ENCODE measurements around the gene FCGR3A.
"Not testable (repeated sequence)": the region's sequence is repeated elsewhere in the genome, so short reads cannot be mapped to it uniquely, and the experiment has no call there.

Gene FCGR3A

GRCh38 chr1:161556143-161556542 lies 6.5 kb upstream of the FCGR3A start:
- DNase-seq (ENCODE audit: low read depth) = not testable (repeated sequence)

DNA sequence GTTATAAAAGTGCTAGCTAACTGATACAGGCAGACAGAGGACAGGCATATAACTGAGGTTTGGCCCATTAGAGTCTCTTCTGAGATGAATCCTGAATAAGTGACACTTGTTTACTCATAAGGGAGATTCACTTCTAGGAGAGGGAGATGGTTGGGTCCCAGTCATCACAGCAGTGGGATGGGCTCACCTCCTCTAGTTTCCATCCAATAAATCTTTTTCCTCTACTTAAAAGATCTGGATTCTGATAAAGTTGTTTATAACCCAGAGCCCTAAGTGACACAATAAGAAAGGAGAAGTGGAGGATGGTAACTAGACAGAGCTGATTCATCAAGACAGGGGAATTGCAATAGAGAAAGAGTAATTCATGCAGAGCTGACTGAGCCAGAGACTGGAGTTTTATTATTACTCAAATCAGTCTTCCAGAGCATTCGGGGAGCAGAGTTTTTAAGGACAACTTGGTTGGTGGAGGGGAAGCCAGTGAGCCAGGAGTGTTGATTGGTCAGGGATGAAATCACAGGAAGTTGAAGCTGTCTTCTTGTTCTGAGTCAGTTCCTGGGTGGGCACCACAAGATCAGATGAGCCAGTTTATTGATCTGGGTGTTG lies 5.3 kb upstream of the FCGR3A start:
- DNase-seq (ENCODE audit: low read depth) = not testable (repeated sequence)

- DNase-seq (ENCODE audit: low read depth) = not testable (repeated sequence)
These were observed 4.7 kb upstream of the FCGR3A start for GRCh38 chr1:161554340-161554739.

DNA sequence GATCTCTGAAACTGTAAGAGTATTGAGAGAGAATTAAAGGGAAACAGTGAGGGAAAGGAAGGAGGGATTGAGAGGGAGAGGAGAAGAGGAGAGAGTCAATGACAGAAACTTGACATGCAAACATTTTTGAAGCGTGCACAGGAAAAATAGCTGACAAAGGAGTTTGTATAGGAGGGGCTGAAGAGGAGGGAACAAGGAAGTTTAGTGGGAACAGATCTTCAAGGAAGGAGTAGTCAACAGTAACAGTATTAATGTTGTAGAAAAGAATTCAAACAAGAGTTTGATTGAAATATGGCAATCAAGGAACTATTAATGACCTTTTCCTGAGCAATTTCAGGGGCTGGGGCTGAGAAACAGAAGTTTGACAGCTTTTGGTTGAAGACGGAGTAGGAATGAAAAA lies 4.0 kb upstream of the FCGR3A start:
- DNase-seq (ENCODE audit: low read depth) = not testable (repeated sequence)

DNA sequence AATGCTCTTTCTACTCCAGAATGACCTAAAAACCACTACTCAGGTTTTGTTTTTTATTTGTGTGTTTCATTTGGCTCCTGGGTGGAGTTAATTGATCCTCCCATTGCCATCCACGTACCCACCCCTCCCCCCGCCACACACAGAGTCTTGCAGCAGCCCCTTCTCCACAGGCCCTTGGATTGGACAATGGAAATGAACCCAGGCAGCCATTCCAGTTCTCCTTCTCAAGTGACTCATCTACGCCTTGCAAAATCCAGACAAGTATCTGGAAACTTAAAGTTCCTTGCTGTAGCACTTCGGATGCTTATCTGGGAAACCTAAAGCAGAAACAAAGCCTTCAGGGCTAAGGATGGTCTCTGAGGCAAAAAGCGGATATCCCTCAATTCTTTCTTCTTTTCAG lies 1.3 kb upstream of the FCGR3A start:
- DNase-seq (ENCODE audit: low read depth) = not testable (repeated sequence)

DNA sequence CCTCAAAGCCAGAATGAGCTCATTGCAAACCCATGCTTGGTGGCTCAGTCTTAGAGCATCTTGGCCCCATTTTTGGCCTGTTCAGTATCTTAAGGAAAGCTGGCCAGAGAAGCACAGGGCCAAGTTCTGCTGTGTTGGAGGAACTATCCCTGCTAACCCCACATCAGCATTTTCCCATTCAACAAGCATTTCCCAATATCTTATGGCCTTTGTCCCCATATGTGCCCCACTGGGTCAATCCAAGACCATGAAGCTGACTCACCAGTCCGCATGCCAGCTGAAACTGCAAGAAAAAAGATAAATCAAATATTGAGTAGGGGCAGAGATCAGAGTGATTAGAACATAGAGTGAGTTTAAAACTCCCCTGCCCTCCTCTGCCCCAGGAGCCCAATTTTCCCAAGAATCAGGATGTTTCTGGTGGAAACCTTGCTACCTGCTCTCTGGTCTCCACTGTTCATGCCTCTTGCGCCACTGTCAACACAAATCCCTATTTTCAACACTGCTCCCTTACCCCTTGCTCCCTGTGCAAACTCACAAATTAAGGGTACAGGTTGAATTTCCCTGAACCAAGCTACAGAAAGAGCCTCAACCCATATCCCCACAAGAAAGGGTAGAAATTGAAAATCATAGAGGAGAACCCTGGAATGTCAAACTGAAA lies 740 bp downstream of the FCGR3A start:
- not testable (repeated sequence) for DNase-seq (ENCODE audit: low read depth)

GRCh38 chr1:161547995-161548741 lies 1.4 kb downstream of the FCGR3A start:
- not testable (repeated sequence) for DNase-seq (ENCODE audit: low read depth)

DNA sequence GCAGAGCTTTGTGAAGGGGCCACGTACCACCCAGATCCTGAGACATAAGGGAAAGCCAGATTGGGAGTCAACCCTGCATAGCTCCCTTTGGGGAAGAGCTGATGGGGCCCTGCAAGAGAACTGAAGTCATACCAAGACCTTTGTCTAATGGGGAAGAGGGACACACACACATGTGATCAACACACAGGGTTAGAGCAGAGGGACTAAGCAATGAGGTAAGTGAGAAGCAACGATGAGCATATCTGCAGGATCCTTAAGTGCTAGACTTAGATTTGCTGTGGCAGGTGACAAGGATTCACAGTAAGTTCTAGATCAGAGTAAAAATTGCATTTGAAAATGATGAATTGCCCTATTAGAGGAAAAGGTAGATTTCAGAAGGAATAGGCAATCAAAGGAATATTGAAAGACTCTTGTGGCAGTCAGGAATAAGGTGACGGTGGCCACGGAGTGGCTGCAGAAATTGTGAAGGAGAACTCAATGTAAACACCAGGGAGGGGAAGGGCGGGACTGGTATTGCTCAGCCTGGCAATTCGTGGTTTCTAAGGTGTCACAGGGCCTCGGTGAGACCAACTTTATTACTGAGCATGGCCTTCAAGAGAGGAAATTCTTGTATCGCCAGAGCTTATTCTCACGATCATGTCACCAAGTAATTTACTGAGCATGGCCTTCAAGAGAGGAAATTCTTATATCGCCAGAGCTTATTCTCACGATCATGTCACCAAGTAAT lies 4.5 kb downstream of the FCGR3A start:
- DNase-seq (ENCODE audit: low read depth) = not testable (repeated sequence)

- DNase-seq (ENCODE audit: low read depth) = not testable (repeated sequence)
These were observed 6.5 kb downstream of the FCGR3A start for GRCh38 chr1:161543125-161543524.

DNA sequence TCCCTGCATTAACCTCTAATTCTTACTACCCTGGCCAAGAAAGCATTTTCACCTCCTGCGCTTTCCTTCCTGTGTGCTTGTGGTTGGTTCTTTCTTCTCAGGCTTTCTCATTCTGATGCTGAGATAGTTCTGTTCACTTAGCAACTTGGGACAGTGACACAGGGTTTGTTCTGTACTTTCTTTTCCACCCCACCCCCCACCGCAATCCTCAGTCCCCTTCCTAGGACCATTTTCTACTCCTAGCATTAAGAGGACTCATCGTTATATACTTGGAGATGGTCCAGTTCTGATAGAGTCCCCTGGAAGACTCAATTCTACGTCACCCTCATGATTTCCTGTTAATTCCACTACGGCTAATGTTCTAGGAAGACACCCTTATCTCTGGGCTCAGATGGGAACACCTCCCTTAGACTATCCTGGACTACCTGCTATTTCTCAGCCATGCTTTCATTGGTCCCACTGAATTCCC lies 7.5 kb downstream of the FCGR3A start:
- not testable (repeated sequence) for DNase-seq (ENCODE audit: low read depth)

- DNase-seq (ENCODE audit: low read depth) = not testable (repeated sequence)
These were observed 9.1 kb downstream of the FCGR3A start for GRCh38 chr1:161540570-161540960.

- peak; percentile 83 for DNase-seq (ENCODE audit: low read depth)
These were observed 9.7 kb downstream of the FCGR3A start for GRCh38 chr1:161539731-161540569.

DNA sequence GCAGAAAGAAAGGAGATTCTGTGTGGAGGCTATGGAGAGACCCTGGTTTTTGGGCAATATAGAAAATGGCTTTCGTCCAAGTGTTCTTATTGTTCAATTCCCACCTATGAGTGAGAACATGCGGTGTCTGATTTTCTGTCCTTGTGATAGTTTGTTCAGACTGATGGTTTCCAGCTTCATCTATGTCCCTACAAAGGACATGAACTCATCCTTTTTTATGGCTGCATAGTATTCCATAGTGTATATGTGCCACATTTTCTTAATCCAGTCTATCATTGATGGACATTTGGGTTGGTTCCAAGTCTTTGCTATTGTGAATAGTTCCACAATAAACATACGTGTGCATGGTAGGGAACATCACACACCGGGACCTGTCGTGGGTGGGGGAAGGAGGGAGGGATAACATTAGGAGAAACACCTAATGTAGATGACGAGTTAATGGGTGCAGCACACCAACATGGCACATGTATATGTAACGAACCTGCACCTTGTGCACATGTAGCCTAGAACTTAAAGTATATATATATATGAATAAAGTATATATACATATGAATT lies 10.6 kb downstream of the FCGR3A start:
- DNase-seq (ENCODE audit: low read depth) = not testable (repeated sequence)

DNA sequence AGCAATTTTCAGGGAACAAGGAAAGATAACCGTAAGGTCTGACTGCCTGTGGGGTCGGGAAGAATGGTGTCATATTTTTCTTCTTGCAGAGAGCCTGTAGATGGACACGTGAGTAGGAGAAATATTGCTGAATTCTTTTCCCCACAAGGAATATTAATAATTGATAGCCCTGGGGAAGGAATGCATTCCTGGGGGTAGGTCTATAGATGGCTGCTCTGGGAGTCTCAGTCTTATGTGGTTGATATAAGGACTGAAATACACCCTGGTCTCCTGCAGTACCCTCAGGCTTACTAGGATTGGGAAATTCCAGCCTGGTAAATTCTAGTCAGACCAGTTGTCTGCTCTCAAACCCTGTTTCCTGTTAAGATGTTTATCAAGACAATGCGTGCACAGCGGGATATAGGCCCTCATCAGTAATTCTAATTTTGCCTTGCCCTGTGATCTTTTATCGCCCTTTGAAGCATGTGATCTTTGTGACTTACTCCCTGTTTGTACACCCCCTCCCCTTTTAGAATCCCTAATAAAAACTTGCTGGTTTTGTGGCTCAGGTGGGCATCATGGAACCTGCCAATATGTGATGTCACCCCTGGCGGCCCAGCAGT lies 12.4 kb downstream of the FCGR3A start:
- not testable (repeated sequence) for DNase-seq (ENCODE audit: low read depth)

- DNase-seq (ENCODE audit: low read depth) = not testable (repeated sequence)
These were observed 16.7 kb downstream of the FCGR3A start for GRCh38 chr1:161532644-161533567.

- DNase-seq (ENCODE audit: low read depth) = no peak
These were observed 17.5 kb downstream of the FCGR3A start for GRCh38 chr1:161531986-161532643.

- peak; percentile 93 for DNase-seq (ENCODE audit: low read depth)
These were observed 18.7 kb downstream of the FCGR3A start for GRCh38 chr1:161530671-161531641.

DNA sequence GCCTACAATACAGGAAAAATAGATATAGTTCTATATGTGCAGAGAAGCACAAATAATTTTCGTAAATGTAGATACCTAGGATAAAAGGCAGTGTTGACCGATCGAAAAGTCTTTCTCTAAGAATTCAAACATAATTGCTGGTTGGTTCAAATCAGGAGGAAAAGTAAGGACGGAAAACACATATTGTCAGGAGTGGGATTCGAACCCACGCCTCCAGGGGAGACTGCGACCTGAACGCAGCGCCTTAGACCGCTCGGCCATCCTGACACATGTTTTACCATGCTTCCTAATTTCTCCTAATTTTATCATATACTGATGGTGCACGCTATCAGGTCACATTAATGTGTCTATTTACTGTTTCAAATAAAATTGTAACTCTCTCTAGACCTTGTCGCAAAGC lies 19.5 kb downstream of the FCGR3A start:
- DNase-seq (ENCODE audit: low read depth) = peak; percentile 60
